Neutrophil (primary cell): ENCODE measurements around the gene OBSCN.

ENCODE experiments used
- H3K27ac ChIP-seq: fragments of 200-600 bp; sonication (generic); 2 replicates; pipeline ENCODE4 v1.5.1; 2016; ENCODE audit warnings: mild to moderate bottlenecking, moderate library complexity
- H3K27me3 ChIP-seq: fragments of 200-600 bp; sonication (generic); 2 replicates; pipeline ENCODE4 v1.6.0; 2016; ENCODE audit warnings: mild to moderate bottlenecking
- H3K36me3 ChIP-seq: fragments of 200-600 bp; sonication (generic); 2 replicates; pipeline ENCODE4 v1.5.1; 2017
- H3K4me1 ChIP-seq, 2 experiments: fragments of 200-600 bp in 1 of 2; sonication (generic) in 1 of 2; 1 replicate in 1 of 2; 2 replicates in 1 of 2; pipeline versions ENCODE4 v1.5.1 to v1.6.1; 2013 to 2016; ENCODE audit warnings: low read depth in 1 of 2, low read length in 1 of 2, mild to moderate bottlenecking in 1 of 2, moderate library complexity in 1 of 2; ENCODE audit not compliant: control insufficient read depth in 1 of 2, insufficient read depth in 1 of 2
- H3K4me3 ChIP-seq, 2 experiments: fragments of 200-600 bp in 1 of 2; sonication (generic) in 1 of 2; 1 replicate in 1 of 2; 2 replicates in 1 of 2; pipeline ENCODE4 v1.5.1; 2013 to 2016; ENCODE audit warnings: low read depth in 1 of 2, low read length in 1 of 2, mild to moderate bottlenecking in 1 of 2, moderate library complexity in 1 of 2
- H3K9me3 ChIP-seq: fragments of 200-600 bp; sonication (generic); 2 replicates; pipeline ENCODE4 v1.5.1; 2016
- CTCF ChIP-seq: fragments of 200-600 bp; sonication (generic); IDR thresholded peaks from 2 replicates; pipeline ENCODE4 v1.5.1; 2016; ENCODE audit warnings: antibody characterized with exemption

Gene OBSCN

GRCh38 chr1:228271701-228272251 is 63.9 kb downstream of the OBSCN start:
- no peak overlapping the region for H3K27ac ChIP-seq
- H3K4me3 ChIP-seq, result no peak overlapping the region
- no peaks in the 10 kb centered on the region for H3K36me3 ChIP-seq
- H3K27me3 ChIP-seq, result peaks cover 32% of the 10 kb centered on the region
- H3K9me3 ChIP-seq, result no peaks in the 10 kb centered on the region
- H3K4me1 ChIP-seq, result peaks cover 3 to 7% of the 10 kb centered on the region in 2 experiments
- no peak for TF ChIP-seq CTCF

- H3K9me3 ChIP-seq, result no peaks in the 10 kb centered on the region
- H3K36me3 ChIP-seq, result no peaks in the 10 kb centered on the region
- H3K27me3 ChIP-seq, result peaks cover 37% of the 10 kb centered on the region
- TF ChIP-seq CTCF, result no peak
- H3K4me3 ChIP-seq, result no peak overlapping the region
- H3K27ac ChIP-seq, result no peak overlapping the region
- H3K4me1 ChIP-seq, result peaks cover 3 to 7% of the 10 kb centered on the region in 2 experiments
Measured at GRCh38 chr1:228272331-228272791, 64.5 kb downstream of the OBSCN start.

- Histone ChIP-seq H3K4me1 (peaks cover 3 to 7% of the 10 kb centered on the region in 2 experiments), H3K27me3 (peaks cover 40% of the 10 kb centered on the region), H3K27ac (no peak overlapping the region), H3K4me3 (no peak overlapping the region), H3K36me3 (no peaks in the 10 kb centered on the region), H3K9me3 (no peaks in the 10 kb centered on the region)
- no peak for TF ChIP-seq CTCF
Measured at GRCh38 chr1:228272831-228273571, 65.2 kb downstream of the OBSCN start.

GRCh38 chr1:228273720-228274451 is 66.0 kb downstream of the OBSCN start:
- H3K4me3 ChIP-seq, result no peak overlapping the region
- H3K9me3 ChIP-seq, result no peaks in the 10 kb centered on the region
- peaks cover 3 to 7% of the 10 kb centered on the region in 2 experiments for H3K4me1 ChIP-seq
- no peak overlapping the region for H3K27ac ChIP-seq
- H3K36me3 ChIP-seq, result no peaks in the 10 kb centered on the region
- peaks cover 40% of the 10 kb centered on the region for H3K27me3 ChIP-seq
- TF ChIP-seq CTCF, result no peak

GRCh38 chr1:228274452-228275178 is 66.8 kb downstream of the OBSCN start:
- no peaks in the 10 kb centered on the region for H3K9me3 ChIP-seq
- no peak for TF ChIP-seq CTCF
- no peak overlapping the region for H3K4me3 ChIP-seq
- peaks cover 3 to 7% of the 10 kb centered on the region in 2 experiments for H3K4me1 ChIP-seq
- H3K27ac ChIP-seq, result no peak overlapping the region
- H3K36me3 ChIP-seq, result no peaks in the 10 kb centered on the region
- peaks cover 40% of the 10 kb centered on the region for H3K27me3 ChIP-seq
